Activated CD4-positive, alpha-beta T cell treated with anti-CD3 and anti-CD28 coated beads for 48 hours (primary cell): ENCODE results near the gene METTL21A.
"Not testable (repeated sequence)": the region's sequence is repeated elsewhere in the genome, so short reads cannot be mapped to it uniquely, and the experiment has no call there.

Source experiments
- DNase-seq: peaks from one replicate; pipeline ENCODE4 v3.0.0-alpha.2; 2020

The METTL21A gene

DNA sequence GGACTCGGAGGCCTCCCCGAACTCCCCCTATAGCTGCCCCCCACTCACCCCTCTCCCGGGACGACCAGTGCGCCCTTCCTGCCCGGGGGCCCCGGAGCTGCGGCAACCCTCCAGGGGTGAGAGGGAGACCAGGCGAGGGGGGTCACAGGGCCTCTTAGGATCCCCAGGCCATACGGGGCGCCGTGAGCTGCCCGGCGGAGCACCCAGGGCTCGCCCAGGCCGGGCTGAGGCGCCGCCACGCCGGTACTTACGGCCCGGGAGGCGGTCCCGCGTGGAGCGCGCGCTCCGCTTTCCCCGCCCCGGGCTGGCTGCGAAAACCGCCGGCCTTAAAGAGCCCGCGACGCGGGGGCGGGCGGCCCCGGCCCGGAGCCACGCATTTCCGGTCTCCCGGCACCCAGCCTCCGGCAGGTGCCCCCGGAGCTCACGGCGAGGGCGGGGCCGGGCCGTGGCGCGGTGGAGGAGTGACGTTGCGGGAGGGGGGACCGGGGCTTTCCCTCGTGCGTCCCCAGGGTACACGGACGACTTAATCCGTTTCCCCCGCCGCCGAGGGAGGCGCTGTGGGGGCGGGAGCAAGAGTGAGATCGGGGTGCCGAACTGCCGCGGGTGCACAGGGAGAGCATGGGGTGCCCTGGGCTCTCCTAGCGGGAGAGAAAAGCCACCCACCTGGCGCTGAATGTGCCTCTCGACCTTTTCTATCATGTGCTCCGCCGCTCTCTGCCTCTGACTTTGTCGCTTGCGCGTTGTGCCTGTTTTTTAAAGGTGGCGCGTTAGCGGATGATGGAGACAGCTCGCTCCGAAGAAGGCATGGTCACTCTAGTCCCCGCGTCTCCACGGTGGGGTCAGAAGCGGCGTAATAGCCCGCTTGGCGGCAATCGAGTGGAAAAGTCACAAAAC is at the start of gene METTL21A:
METTL21A (minus strand) TSS at position 381 of the 894 bp plus-strand sequence. CDS start 1,019 bp downstream, outside the sequence.
- DNase-seq, result peak; percentile 94

DNA sequence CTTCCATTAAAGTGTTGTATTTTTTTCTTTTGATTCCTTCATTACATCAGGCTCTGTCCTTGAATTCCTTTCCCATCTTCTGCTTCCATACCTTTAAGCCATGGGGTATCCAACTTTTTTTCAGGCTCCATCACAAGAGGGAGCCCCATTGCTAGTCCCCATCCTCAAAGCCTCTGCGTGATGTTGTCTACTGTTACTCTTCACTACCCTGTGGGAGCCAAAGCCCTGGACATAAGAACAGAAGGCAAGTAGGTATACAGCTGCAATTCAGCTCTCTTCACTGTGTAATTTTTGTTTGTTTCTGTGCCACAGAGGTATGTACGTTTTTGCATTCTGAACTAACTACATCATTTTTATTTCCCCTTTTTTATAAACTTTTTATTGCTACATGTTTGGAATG is 49.6 kb upstream of the METTL21A start:
- no peak for DNase-seq

DNA sequence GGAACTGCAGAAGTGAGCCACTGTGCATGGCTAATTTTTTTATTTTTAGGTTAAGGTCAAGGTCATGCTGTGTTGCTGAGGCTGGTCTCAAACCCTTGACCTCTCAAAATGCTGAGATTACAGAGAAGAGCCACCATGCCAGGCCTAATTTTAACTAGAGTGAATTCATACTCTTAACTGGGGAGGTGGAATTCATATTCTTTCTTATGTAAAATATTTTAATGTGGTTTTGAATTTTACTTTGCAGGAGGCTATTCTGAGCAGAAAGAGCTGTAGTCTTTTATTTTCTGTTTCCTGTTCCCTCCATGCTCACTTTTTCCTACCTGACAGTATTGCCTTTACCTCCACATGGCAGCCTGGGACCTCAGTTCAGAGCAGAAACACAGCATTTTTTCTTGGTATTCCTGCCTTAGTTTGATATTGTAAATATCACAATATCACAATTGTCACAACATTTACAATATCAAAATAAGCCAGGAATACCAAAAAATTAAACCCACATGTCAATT is 49.1 kb upstream of the METTL21A start:
- DNase-seq, result no peak

DNA sequence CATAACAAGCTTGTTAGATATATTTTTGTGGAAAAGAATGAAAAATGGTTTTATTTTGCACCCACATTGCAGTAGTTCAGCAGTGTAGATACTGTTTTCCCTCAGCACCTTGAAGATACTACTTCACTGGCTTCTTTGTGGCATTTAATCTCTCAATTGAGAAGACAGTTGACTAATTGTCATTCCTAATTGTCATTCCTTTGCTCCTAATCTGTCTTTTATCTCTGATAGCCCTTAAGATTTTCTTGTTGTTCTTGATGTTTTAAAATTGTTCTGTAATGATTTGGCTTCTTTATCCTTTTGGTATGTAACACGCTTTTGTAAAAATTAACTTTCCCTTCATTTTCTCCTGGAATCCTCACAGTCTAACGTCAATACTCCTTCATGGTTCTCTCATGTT is 48.2 kb upstream of the METTL21A start:
- DNase-seq, result no peak

- no peak for DNase-seq
Measured at GRCh38 chr2:207670887-207671286, 45.7 kb upstream of the METTL21A start.

DNA sequence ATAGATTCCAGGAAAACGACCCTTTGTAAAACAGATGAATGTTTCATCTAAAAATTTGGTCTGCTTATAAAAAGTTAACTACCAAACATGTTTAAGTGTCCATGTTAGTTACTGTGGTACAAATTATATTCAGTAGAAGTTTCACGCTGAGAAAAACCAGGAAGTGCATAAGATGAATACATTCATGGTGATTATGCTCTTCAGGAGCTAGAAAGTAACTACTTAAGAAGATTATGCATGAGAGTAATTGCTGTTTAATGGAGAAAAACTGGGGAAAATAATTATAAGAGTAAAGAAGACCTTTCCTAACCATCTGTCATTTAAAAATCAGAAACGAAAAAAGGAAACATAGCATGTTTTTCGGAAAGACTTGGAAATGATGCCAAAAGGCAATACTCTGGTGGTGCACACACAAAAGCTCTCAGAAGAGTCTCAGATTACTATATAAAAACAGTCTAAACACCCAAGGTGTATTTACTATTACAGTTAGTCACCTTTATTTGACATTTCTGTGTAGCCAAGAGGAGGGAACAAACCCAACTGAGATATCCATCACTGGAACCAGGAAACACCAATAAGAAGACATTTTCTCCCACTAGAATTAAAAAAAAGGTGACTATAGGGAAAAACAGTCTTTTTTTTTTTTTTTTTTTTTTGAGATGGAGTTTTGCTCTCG is 38.8 kb upstream of the METTL21A start:
- no peak for DNase-seq

GRCh38 chr2:207662203-207662602 is 37.0 kb upstream of the METTL21A start:
- no peak for DNase-seq

DNA sequence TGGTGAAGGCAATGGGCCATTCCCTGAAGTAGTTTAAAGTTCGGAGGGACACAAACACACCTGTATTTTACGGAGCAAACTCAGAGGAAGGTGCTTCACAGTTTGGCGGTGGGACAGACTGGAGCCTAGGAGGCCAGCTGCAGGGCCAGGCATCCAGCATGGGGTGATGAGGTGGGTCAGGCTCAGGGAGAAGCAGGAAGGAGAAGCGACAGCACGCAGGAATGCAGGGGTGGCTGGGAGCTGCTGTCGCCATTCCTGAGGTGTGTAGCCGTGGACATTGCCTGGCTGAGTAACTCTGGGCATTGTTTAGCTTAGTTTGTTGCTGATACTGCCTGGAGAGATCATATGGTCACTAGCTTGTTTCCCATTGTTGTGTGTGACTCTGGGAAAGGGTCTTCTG is 35.8 kb upstream of the METTL21A start:
- DNase-seq, result no peak

DNA sequence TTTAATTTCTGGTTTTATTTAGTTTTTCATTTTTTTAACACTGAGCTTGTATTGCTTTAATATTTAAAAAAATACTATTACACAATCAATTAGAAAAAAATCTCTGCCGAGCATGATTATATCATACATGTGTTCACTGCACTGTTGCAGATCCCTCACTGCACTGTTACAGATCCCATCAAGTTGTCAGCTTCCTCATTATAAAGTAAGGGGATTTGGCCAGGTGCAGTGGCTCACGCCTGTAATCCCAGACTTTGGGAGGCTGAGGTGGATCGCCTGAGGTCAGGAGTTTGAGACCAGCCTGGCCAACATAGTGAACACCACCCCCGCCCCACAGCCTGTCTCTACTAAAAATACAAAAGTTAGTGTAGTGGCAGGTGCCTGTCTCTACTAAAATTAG is 33.0 kb upstream of the METTL21A start:
- DNase-seq, result no peak

DNA sequence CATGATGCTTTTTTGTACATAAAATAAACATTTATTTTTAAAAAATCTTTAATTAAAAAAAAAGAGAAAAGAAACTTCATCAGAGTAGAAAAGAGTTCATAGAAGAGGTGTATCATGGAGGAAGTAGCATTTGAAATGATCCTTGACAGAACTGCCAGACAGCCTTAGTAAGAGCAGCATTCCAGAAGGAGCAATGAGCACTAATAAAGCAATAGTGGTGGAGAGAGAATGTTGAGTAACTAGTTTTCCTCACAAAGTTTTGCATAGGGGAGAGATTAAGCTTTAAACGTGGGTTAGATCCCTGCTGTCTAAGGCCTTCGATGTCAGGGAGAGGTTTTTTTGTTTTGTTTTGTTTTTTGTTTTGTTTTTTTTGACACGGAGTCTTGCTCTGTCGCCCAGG is 29.8 kb upstream of the METTL21A start:
- DNase-seq, result no peak

GRCh38 chr2:207646582-207646981 is 21.4 kb upstream of the METTL21A start:
- not testable (repeated sequence) for DNase-seq

GRCh38 chr2:207643892-207644291 is 18.7 kb upstream of the METTL21A start:
- DNase-seq, result no peak

DNA sequence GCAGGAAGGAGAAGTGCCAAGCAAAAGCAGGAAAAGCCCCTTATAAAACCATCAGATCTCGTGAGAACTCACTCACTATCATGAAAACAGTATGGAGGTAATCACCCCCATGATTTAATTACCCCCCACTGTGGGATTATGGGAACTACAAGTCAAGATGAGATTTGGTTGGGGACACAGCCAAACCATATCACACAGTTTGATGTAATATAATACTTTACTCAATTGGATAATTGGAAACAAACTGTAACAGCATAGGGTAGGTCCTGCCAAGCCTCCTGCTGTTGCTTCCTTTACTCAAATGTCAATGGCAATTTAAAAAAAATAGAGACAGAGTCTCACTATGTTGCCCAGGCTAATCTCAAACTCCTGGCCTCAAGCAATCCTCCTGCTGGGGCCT is 15.5 kb upstream of the METTL21A start:
- DNase-seq, result no peak

DNA sequence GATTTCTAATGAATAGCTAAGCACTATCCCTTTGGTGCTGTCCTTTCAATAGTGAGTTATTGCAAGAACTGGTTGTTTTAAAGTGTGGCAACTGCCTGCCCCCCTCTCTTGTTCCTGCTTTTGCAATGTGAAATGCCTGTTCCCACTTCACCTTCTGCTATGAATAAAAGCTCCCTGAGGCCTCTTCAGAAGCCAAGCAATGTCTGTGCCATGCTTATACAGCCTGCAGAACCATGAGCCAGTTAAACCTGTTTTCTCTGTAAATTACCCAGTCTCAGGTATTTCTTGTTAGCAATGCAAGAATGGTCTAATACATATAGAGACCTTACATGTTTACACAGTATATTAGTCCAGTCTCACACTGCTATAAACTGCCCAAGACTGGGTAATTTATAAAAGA is 15.0 kb upstream of the METTL21A start:
- no peak for DNase-seq

DNA sequence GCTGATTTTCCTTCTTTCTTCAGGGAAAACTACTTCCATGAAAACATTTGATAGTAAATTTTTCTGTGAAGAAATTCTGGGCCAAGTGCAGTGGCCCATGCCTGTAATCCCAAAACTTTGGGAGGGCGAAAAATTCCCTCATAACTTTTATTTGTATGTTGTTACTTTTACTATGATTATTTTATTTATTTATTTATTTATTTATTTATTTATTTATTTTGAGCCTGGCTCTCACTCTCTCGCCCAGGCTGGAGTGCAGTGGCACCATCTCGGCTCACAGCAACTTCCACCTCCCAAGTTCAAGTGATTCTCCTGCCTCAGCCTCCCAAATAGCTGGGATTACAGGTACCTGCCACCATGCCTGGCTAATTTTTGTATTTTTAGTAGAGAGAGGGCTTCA is 14.1 kb upstream of the METTL21A start:
- not testable (repeated sequence) for DNase-seq

- no peak for DNase-seq
Measured at GRCh38 chr2:207635468-207636200, 10.4 kb upstream of the METTL21A start.

DNA sequence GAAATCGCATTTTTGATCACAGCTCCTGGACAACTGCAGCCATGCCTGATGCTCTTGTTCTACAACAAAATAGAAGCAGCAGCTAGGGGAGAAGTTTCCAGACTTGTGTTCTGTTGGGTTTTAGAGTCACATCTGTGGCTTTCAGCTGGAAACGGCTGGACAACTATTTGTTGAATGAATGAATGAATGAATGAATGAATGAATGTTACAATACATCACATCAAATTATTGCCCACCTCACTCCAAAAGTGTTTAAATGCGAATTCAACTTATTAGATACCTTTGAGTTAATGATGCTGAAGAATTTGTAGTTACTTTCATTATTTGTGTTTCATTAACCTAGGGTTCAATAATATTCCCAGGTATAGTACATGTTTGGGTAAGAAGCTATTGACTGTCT is 8.5 kb upstream of the METTL21A start:
- no peak for DNase-seq

DNA sequence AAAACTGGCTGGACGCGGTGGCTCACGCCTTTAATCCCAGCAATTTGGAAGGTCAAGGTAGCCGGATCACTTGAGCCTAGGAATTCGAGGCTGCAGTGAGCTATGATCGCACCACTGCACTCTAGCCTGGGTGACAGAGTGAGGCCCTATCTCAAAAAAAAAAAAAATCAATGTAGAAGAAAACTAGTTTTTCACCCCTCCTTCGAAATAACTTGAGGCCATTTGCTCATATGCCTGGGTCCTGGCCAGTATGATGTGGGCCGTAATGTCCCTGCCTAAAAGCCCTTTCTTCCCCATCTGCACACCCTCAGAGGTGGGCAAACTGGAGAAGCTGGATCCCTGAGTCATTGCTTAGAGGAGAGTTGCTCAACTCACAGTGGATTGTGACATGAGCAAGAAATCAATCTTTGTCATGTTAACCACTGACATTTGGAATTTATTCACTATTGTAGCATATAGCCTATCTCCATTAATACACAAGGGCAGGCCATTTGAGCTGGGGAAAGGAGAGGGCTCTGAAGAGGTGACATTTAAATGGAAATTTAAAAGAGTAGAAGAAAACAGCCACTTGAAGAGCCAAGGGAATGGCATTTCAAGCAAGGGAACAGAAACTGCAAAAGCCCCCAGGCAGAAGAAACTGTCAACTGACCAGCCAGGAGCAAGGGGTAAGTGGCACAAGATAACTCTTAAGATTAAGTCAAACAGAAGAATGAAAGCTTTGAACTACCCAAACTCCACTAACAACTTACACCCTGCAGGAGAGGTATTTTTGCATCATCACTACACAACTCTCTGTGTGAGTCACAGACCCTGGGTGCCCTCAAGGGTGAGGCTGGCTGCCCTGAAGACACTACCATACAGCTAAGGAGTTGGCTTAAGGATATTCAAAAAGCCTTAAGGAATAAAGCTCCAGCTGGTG is 7.6 kb upstream of the METTL21A start:
- peak; percentile 44 for DNase-seq

- DNase-seq, result no peak
Measured at GRCh38 chr2:207630491-207630890, 5.3 kb upstream of the METTL21A start.

DNA sequence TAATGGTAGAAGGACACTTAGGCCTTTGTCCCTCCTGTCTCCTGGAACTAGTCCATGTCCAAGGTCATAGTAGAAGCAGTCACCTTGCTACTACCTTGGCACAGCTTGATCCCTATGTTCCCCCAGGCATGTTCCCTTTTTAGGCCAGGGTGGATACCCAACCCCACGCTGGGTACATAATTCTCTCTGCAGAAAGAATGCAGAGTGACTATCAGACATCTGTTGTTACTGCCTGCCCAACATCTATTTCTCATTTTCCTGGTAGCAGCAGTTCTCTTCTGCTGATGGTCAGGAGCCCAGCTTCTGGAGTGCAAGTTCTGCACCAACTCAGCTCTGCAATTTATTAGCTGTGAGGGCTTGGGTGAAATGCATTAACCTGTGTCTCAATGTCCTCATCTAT is 4.4 kb upstream of the METTL21A start:
- DNase-seq, result no peak

- DNase-seq, result peak; percentile 77
Measured at GRCh38 chr2:207624185-207625013, 795 bp downstream of the METTL21A start.
